HG02884 (cell line): ENCODE data around the gene HOXC10.

Experiments used
- ATAC-seq: cut with Tn5 transposase; IDR thresholded peaks from one replicate; pipeline ENCODE4 v1.9.1; 2021; ENCODE audit warnings: mild to moderate bottlenecking, moderate library complexity; ENCODE audit not compliant: unreplicated experiment

Gene HOXC10

DNA sequence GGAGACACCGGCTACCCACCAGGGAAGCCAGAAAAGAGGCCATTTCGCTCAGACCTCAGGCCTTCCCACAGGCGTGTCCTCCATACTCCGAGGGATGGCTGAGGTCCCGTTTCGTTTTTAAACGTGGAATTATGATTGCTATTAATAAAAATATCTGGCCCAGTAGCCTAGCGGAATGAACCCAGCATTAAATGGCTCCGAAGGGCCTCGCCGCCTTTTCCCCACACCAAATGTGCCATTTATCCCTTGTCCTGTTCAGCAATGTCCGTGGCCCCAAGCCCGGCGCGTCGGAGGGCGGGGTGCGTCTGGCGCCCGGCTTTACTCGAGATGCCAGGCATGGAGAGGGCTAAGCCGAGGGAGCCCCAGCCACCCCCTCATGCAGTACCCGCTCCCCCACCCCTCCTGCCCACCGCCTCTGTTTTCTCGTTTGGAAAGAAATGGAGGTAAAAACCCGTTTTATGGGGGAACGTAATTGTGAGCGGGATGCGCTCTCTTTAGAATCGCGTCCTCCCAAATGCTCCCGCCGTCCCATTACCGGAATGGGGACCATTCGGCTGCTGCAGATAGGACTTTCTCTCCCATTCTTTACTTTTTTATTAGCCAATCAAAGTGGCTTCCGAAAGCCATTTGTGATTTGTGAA, 29.6 kb downstream of the HOXC10 start:
- no peak for ATAC-seq

DNA sequence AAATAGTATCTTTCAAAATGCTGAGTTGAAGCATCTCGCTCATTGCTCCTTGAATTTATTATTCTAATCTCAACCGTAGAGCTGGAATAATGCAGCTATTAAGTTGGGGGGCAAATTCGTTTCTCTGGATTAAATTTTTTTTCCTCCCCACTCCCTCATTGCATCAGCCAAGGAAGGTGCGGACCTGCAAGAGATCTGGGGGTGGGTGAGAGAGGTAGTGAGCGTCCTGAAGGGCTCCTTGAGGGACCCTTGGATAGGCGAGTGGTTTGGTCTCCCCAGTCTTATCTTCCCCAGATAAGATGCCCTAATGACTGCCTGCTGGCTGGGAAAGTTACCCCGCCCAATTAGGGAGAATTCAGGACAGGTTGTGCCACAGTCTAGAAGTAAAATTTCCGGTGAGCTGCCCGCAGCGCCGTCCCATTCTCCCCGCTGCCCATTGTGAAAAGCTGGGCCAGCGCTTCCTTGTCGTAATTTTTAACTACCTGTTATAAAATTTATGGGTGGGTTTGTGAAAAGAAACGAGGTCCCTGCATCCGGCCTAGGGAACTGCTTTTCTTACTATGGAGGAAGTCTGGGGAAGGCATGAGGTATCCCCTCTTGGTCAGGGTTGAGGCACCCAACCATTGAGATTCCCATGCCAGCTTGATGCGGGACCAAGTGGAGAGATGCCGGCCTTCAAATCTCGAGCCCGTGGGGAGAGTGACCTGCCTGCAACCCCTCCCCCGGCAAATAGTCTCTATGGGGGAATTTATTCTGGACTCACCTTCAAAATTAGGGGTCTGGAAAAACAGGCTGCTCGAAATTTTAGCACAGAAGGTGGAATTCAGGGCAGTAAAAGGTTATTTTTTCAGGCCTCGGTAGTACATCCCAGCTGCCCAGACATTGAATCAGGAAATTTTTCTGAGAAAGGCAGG, 30.3 kb downstream of the HOXC10 start:
- no peak for ATAC-seq

DNA sequence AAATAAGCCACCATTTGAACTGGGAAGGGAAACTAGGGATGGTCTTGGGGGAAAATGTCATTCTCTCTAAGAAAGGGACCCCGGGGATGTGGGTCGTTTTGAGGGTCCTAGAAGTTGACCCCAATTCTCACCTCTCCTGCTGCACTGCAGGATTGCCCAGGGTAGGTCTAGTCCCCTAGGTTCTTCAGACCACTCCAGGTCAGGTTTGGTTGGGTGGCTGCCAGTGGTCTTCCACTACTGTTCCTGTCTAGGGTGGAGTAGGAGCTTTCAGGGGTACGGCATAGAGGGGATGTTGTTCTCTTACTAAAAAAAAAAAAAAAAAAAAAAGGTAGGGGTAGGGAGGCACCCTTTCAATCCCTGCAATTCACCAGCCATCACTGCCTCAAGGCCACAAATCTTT, 31.1 kb downstream of the HOXC10 start:
- ATAC-seq = no peak

DNA sequence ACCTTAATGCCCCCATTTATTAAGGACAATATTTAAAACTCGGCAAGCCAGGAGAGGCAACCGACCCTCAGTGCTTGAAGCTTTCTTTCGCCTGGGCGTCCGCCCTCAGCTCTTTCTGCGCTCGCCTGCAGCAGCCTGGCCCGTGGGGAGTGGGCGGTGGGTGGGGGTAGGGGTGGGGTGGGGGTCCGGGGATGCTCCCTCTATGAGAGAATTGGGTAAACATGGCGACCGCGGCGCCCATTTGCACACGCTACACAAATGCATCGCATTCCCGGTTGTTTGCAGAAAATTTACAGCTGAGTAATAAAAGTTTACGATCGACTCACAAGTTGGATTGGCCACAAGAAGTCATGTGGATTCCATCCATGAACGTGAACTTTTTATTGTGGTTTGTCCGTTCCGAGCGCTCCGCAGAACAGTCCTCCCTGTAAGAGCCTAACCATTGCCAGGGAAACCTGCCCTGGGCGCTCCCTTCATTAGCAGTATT, 31.6 kb downstream of the HOXC10 start:
- no peak for ATAC-seq

DNA sequence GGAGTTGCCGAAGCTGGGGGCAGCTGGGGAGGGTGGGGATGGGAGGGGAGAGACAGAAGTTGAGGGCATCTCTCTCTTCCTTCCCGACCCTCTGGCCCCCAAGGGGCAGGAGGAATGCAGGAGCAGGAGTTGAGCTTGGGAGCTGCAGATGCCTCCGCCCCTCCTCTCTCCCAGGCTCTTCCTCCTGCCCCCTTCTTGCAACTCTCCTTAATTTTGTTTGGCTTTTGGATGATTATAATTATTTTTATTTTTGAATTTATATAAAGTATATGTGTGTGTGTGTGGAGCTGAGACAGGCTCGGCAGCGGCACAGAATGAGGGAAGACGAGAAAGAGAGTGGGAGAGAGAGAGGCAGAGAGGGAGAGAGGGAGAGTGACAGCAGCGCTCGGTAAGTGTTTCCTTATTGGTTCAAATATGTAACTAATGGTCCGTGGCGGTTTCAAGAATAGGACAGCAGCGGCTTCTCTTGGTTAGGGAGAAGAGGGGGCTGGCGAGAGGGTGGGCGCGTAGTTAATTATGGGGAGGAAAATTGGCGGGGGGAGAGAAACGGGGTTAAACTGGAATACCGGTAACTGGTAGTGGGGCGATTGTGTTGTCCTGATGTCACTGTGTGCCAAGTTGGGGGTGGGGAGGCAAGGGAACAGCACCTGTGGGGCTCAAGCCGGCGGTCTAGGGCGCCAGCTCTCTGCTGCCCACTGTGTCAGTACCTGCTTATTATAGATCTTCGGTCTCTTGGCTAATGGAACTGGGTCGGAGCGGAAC, 32.3 kb downstream of the HOXC10 start:
- peak; percentile 9 for ATAC-seq

DNA sequence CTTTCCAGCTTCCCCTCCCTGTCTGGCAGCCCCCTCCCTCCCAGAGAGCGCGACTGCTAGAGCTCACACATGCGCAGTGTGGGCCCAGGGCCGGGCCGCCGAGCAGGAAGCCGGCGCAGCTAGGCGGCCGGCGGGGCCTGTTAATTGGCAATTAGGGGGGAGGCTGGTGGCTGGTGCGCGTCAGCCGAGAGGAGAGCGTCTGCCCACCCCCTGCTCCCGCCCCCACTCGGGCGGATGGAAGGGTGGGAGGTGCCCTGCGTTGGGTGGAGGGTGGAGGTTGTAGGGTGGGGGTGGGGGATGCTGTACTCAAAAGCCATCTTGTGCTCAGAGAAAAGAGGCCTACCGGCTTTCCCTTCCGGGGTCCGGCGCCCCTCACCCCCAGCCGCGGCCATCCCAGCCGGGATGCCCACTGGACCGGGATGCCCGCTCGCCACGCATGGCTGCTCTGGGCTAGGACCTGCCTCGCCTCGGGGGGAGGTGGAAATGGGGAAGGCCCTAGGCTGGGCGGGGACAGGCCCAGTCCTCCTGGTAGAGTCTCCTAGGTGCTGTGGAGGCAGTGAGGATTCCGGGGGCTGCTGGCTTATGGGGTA, 33.0 kb downstream of the HOXC10 start:
- peak; percentile 54 for ATAC-seq

DNA sequence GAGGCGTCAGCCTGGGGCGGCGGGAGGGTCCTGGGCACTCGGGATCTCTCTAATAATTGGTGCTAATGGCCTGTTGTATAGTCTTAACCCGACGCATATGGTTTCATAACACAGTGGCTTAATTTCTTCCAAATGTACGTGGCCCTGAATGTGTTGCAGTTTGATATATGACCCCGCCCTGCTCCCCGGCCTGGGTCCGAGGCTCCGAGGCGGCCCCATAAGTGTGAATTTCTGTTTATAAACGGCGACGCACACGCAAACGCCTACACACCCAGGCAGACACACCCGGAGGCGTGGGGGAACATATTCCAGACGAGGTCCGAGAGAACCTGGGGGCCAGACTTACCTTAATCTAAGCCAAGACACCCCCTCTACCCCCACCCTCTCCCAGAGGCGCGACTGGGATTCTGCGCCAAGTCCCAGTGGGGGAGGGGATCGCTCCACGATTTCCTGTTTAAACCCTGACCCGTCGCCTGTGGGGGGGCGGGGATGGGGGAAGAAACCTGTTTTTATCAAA, 33.6 kb downstream of the HOXC10 start:
- ATAC-seq = no peak

DNA sequence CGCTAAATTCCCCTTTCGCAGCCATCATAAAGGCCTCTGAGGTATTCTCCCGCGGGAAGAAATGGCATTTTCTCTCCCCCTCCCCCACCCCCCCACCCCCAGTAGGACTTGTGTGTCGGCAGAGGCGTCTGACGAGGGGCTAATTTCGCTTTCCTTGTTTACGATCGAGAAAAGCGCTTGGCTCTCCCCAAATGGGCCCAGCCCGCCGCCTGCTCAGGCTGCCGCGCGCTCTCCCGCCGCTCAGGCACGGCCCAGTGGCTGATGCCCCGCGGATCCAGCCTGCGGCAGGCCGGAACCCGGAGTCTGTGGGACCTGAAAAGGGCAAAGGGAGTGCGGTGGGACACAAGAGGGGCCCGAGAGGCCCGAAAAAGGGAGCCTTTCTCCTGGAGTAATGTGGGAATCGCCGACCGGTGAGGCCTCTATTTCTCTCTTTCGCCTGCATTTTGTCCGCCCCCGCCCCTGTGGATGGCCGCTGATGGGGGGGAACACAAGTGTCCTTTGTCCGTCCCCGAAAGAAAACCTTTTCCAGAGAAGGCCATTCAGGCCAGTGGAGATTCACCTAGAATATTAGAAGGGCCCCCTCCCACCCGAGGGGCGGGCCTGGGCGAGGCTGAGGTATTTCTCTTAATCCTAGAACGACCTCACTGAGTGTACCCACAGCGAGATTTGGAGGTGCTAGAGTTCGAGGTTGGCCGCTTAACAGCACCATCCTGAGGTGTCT, 34.3 kb downstream of the HOXC10 start:
- no peak for ATAC-seq

DNA sequence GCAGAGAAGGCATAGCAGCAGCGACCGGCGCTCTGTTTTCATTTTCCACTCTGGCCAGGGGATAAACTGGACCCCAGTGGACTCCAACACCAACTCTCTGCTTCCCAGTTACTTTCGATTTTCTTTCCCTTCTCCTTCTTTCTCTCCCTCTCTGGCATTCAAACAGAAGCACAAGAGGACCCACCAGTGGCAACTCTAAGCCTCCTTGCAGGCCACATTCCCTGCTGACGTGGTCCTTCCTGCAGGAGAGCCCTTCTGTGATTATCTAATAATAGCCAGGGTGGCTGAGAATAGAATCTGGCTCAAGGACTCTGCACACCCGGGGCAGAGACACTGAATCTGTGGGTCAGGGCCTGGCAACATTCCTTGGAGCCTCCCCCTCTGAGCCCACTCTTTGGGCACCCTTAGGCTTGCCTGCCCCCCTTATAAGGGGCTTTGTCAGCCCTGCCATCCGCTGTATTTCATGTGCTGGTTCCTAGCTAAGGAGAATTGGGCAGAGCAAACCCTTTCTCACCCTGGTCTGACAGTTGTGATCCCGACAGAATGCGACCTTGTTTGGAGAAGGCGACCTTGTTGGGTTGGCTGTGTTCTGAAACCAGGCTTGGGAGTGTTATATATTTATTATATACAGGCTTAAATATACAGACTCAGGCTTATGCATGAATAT, 35.1 kb downstream of the HOXC10 start:
- no peak for ATAC-seq

DNA sequence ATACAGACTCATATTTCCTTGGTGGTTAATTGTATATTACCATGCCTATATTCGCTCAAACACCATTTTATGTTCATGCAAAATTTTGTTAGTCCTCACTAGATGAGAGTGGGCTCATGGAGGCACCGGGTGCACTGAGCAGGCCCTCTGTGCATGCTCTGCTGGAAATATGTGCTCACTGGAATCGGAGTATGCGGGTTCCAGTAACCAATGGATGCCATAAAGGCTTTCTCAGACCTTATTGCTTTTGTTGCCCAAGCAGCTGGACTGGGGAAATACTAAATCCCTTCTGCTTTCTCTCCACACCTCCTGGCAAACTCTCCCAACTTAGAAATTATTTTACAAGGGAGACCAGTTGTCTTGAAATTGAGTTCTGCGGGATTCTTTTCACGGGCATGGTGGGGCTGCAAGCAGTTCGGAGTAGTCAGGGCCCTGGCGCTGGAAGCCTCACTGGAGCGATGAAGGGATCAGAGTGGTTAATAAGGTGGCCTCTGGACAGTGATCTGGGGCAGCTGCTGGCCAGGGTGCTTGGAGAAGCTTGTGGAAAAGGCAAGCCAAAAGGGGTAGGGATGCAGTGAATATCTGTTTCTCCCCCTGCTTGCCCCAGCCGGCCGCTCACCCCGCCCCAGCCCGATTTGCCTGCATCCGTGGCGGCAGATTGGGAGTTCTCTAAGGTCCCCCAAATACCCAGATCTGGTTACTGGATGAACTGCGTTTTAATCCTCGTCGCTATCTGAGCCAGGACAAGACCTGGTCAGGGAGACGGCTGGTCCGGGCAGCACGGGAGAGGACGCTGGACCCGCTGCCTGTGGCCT, 35.9 kb downstream of the HOXC10 start:
- ATAC-seq = no peak

DNA sequence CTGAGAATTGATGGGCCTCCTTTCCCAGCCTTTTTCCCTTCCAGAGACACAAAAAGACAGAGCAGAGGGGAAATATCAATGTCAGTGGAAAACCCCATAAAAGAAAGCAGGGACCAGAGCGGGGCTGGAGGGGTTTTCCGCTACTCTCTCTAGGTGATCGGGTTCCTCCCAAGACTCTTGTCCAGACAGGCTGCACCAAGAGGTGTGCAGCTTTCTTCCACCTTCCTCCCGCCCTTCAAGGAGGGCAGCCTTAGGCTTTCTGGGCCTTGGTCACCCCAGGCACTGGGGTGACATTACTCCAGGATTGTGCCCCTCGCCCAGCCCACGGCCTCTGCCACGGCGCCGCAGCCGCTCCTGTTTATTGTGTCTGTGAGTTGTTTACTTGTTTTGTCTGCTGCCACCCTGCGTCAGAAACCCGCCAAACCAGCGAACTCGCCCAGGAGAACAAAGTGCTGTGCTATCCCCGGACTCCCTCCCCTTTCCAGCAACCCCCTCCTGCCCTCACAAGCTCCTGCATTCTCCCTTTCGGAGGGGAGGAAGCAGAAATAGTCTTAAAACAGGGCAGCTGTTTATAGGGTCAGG, 36.6 kb downstream of the HOXC10 start:
- ATAC-seq = no peak

DNA sequence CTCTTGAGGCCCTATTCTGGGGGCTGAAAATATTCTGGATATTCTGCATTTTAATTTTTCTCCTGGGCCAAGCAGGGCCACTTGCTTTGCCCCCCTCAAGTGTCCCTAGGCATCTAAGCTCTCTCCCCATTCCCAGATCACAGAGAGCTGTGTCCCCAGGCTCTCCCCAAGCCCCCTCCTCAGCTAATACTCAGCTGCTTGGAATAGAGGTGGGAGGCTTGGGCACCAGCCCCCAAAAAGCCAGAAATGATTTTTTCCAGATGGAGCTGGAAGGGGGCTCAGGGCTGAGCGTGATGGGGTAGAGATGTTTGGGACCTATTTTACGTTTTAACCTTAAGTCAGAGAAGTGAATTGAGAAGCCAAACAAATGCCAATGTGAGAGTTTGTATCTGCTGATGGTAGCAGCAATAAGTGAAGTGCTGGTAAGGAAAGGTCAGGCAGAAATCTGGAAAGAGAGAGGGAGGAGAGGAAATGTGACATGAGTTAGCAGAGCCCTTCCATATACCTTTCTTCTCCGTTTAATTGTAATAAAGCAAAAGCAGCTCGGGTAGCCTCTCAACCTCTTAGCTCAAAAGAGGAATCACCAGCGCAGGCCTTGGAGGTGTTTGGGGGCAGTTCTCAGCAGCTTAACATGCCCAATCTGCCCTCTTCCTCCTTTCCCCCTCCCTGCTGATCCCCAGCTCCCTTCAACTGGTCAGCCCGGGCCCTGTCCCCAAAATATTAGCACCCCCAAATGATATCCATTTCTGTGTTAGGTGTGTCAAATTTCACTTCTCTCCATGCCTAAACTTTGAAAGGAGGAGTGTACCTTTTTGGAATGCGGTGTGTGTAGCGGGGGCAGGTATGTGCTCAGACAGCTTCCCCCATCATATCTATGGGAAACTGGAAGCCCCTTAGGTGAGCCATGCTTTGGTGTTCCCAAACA, 38.3 kb downstream of the HOXC10 start:
- no peak for ATAC-seq

DNA sequence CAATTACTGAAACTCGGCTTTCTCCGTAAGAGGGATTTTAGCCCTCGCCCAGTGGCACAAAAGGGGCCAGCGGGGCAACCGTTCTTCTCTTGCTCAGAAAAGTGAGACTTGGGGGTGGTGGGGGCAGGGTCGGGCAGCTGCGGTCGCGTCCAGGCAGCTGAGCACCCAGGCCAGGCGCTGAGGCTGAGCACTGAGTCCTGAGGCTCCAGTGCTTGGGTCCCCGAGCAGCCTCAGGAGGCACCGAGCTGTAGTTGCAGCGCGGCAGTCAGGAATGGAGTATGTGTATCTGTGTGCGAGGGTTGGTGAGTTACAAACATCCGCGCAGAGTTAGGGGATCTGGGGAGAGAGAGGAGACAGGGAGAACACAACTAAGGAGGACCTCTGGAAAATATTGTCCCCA, 39.2 kb downstream of the HOXC10 start:
- ATAC-seq = no peak

DNA sequence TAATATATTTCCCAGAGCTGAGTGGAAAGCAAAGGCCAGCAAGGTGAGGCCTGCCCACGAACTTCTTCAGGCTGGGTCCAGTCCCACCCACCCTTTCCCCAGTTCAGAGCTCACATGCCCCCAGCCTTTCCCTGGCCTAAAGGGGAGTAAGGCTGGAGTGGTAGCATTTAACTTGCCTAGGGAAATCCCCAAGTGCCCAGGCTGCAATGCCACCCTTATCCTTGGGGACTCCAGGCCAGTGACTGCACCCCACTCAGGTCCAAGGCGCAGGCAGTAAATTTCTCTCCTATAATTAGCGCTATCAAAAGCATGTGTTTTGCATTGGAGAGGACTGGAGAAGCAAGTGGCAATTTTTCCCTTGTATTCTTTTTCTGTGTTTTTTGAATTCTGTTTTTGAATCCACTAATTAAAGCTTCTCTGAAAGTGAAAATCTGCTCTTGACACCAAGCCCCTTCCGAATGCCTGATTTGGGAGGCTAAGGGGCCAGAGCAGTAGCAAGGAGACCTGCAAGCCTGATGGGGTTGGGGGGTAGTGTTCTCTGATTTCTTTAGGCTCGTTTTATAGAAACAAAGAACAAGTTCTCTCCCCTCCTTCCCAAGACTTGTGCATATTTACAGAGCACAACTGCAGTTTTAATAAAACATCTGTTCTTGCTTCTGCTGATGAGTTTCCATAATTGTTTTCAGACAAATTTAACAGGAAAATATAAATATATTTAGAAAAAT, 39.8 kb downstream of the HOXC10 start:
- no peak for ATAC-seq

DNA sequence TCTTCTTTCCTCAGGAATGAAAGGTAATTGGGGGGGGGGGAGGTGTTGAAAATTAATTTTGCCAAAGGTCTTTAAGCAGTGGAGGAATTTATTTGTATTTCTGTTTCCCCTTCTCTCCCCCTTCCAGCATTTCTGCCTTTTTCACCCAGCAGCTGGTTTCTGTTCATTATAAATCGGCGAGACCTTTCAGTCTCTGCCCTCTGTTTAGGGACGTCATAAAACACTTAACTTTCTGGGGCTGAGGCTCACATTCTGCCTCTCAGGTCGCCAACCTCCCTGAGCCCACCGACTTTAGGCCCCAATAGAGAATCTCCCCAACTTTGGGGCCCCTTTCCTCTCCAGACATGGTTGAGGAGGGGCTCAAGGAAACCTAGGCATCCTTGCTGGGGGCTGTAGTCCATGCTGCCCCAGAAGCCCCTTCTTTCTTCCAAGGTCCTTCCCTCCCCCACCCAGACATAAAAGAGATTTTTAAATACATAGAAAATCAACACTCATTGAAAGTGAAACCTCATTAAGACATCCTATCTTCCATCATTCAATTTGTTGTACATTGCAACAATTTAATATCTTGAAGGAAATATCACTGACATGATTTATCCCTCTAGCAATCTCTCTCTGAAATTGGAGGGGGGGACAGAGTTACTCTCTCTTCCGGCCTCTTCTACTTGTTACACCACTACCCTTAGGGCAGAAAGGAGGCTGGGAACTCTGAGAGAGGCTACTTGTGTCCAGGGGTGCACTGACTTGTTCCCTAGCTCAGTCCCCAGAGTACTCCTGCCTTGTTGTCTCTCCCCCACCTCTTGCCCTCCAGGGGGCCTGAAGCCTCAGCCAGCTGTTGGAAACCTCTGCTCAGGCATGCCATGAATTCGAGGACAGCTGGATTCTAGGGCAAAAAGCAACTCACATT, 40.8 kb downstream of the HOXC10 start:
- no peak for ATAC-seq
